ENCODE measurements around the gene PSEN1. TPM values are rescaled to one million over a fixed set of nuclear protein-coding genes. Genes with fewer than 3 reads are reported as not detected.

The PSEN1 gene
- total RNA-seq, 4 donors from 2014 or later, result 101 to 221 (median 135) TPM

DNA sequence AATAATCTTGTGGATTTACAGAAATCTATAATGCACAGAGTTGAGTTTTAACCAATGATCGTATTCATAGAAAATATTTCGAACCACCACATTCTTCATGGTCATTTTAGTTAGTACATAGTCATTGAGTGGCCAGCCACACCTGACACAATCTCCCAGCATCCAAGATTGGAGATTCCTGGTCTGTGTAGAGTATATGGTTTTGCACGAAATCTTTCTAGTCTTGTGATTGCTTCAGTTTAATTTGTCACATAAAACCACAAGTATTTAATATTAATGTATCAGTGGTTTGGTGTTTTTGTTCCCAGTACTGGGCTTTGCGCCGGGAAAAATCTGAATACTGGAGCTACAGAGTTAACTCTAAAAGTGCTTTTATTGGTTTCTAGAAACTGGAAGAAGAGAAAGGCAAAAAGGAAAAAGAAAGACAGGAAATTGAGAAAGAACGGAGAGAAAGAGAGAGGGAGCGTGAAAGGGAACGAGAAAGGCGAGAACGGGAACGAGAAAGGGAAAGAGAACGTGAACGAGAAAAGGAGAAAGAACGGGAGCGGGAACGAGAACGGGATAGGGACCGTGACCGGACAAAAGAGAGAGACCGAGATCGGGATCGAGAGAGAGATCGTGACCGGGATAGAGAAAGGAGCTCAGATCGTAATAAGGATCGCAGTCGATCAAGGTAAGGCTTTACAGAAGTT is 33.4 kb upstream of the PSEN1 start:
- intact Hi-C loops (cut with DNase I; ENCODE audit: low total_unique reads) (no loop called here), in situ Hi-C loops (cut with MboI; ENCODE audit: low pct_ligation_motif_present in 1 of 4, low pct_unique_long_range_greater_than_20kb in 1 of 4, low sequenced_read_pairs in 3 of 4) (no loop called here)
- Histone ChIP-seq H3K27me3 (no peaks in the 10 kb centered on the region), H3K4me3 (no peak overlapping the region), H3K9me3 (no peaks in the 10 kb centered on the region), H3K36me3 (peaks cover 0 to 94% (median 42%) of the 10 kb centered on the region in 4 donors), H3K4me1 (no peaks in the 10 kb centered on the region), H3K27ac (no peak overlapping the region)
- TF ChIP-seq POLR2A (IDR thresholded peaks at IDR 0.05) (no peak), EP300 (IDR thresholded peaks at IDR 0.05; ENCODE audit: low read depth) (no peak), POLR2AphosphoS5 (IDR thresholded peaks at IDR 0.05) (no peak)
- TF ChIP-seq, protein P1, sequence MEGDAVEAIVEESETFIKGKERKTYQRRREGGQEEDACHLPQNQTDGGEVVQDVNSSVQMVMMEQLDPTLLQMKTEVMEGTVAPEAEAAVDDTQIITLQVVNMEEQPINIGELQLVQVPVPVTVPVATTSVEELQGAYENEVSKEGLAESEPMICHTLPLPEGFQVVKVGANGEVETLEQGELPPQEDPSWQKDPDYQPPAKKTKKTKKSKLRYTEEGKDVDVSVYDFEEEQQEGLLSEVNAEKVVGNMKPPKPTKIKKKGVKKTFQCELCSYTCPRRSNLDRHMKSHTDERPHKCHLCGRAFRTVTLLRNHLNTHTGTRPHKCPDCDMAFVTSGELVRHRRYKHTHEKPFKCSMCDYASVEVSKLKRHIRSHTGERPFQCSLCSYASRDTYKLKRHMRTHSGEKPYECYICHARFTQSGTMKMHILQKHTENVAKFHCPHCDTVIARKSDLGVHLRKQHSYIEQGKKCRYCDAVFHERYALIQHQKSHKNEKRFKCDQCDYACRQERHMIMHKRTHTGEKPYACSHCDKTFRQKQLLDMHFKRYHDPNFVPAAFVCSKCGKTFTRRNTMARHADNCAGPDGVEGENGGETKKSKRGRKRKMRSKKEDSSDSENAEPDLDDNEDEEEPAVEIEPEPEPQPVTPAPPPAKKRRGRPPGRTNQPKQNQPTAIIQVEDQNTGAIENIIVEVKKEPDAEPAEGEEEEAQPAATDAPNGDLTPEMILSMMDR (IDR thresholded peaks at IDR 0.05), result no peak
- 96 to 98% methylated on average over 18 to 27 of the region's 27 CpGs for WGBS, 2 donors (ENCODE audit: low coverage in 1 of 2)
- no peak for DNase-seq

DNA sequence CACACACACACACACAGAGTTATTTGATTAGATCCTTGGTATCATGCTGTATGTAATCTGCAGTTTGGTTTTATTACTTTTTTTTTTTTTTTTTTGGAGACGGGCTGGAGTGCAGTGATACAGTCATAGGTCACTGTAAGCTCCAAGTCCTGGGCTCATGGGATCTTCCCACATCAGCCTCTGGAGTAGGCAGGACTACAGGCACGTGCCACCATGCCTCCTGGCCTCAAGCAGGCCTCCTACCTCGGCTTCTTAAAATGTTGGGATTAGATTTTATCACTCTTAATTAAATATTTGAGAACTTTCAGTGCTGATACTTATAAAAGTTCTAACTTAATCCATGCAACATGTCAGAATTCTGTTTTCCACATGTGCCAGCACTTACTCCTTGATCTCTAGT is 31.3 kb upstream of the PSEN1 start:
- TF ChIP-seq EP300 (IDR thresholded peaks at IDR 0.05; ENCODE audit: low read depth), result no peak
- no peak for TF ChIP-seq POLR2A (IDR thresholded peaks at IDR 0.05)
- TF ChIP-seq, protein P1 (IDR thresholded peaks at IDR 0.05), result no peak
- no peak for TF ChIP-seq POLR2AphosphoS5 (IDR thresholded peaks at IDR 0.05)

DNA sequence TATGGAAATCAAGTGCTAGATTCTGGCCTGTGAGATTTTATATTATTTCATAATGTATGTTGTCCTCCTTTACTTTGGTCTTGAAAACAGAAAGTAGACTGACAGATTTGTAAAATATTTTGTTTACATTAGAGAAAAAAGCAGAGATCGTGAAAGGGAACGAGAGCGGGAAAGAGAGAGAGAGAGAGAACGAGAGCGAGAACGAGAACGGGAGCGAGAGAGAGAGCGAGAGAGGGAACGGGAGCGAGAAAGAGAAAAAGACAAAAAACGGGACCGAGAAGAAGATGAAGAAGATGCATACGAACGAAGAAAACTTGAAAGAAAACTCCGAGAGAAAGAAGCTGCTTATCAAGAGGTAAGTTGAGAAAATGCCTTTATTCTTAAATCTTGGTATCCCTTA is 30.6 kb upstream of the PSEN1 start:
- intact Hi-C loops (cut with DNase I; ENCODE audit: low total_unique reads) (no loop called here), in situ Hi-C loops (cut with MboI; ENCODE audit: low pct_ligation_motif_present in 1 of 4, low pct_unique_long_range_greater_than_20kb in 1 of 4, low sequenced_read_pairs in 3 of 4) (no loop called here)
- TF ChIP-seq EP300 (IDR thresholded peaks at IDR 0.05; ENCODE audit: low read depth), result no peak
- TF ChIP-seq POLR2A (IDR thresholded peaks at IDR 0.05), result no peak
- TF ChIP-seq, protein P1 (IDR thresholded peaks at IDR 0.05), result no peak
- TF ChIP-seq POLR2AphosphoS5 (IDR thresholded peaks at IDR 0.05), result no peak
- Histone ChIP-seq H3K9me3 (no peaks in the 10 kb centered on the region), H3K27me3 (no peaks in the 10 kb centered on the region), H3K4me3 (no peak overlapping the region), H3K27ac (no peak overlapping the region), H3K4me1 (no peaks in the 10 kb centered on the region), H3K36me3 (peaks cover 0 to 93% (median 44%) of the 10 kb centered on the region in 4 donors)
- DNase-seq, result no peak
- WGBS, 2 donors (ENCODE audit: low coverage in 1 of 2), result 87 to 91% methylated on average over 12 to 16 of the region's 16 CpGs

More for the DNA sequence above, 31.3 kb upstream of the PSEN1 start:
- Histone ChIP-seq H3K9me3 (no peaks in the 10 kb centered on the region), H3K27ac (no peak overlapping the region), H3K36me3 (peaks cover 0 to 93% (median 44%) of the 10 kb centered on the region in 4 donors), H3K4me1 (no peaks in the 10 kb centered on the region), H3K27me3 (no peaks in the 10 kb centered on the region), H3K4me3 (no peak overlapping the region)
- WGBS, 2 donors (ENCODE audit: low coverage in 1 of 2), result 79 to 80% methylated on average over 1 to 3 of the region's 3 CpGs
- intact Hi-C loops (cut with DNase I; ENCODE audit: low total_unique reads), result no loop called here
- in situ Hi-C loops (cut with MboI; ENCODE audit: low pct_ligation_motif_present in 1 of 4, low pct_unique_long_range_greater_than_20kb in 1 of 4, low sequenced_read_pairs in 3 of 4), result no loop called here
- DNase-seq, result no peak

DNA sequence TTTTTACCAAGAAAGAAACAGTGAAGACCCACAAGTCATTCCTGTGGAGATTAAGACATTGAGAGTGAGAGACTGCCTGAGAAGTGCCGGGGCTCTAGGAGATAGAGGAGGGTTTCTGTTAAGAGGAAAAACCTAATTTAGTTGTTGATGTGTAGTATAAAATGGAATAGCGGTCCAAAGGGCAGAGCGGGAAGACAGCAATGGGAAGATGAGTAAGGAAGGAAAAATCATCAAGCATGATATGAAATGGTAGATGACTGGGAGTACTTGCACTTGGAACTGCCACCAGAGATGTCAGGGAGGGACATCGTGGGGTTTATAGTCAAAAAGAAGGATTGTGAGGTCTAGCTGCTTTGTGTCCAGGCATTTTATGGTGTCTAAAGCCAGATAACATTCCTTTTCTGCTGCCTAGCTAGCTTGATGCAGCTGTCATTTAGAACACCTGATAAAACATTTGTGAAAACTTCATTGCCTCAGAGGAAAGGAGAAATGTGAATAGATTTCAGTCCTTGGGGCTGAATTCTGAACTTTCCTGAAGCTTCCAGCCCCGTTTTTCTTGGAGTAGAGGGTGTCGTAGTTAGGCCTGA is 20.1 kb upstream of the PSEN1 start:
- TF ChIP-seq, protein P1 (IDR thresholded peaks at IDR 0.05), result no peak
- TF ChIP-seq EP300 (IDR thresholded peaks at IDR 0.05; ENCODE audit: low read depth) (no peak), POLR2A (IDR thresholded peaks at IDR 0.05) (no peak)
- intact Hi-C loops (cut with DNase I; ENCODE audit: low total_unique reads) (no loop called here), in situ Hi-C loops (cut with MboI; ENCODE audit: low pct_ligation_motif_present in 1 of 4, low pct_unique_long_range_greater_than_20kb in 1 of 4, low sequenced_read_pairs in 3 of 4) (no loop called here)
- Histone ChIP-seq H3K36me3 (peaks cover 2 to 68% (median 29%) of the 10 kb centered on the region in 4 donors), H3K27me3 (no peaks in the 10 kb centered on the region), H3K9me3 (no peaks in the 10 kb centered on the region), H3K4me3 (no peak overlapping the region), H3K27ac (no peak overlapping the region), H3K4me1 (peaks cover 0 to 5% (median 0%) of the 10 kb centered on the region in 4 donors)
- WGBS, 2 donors (ENCODE audit: low coverage in 1 of 2), result 69 to 75% methylated on average over 6 of the region's 6 CpGs
- no peak for DNase-seq

All from transverse colon (tissue), 4 donors.